Mesendoderm (in vitro differentiated cells): Measurements from ENCODE around the gene SRPK2.
"Not testable (repeated sequence)": the region's sequence is repeated elsewhere in the genome, so short reads cannot be mapped to it uniquely, and the experiment has no call there.

ENCODE experiments used
- DNase-seq: peaks from one replicate; pipeline ENCODE4 v3.0.0; 2013
- H2AK5ac ChIP-seq: 2 replicates; pipeline ENCODE4 v1.6.1; 2013; ENCODE audit warnings: low read length, inconsistent platforms
- H2BK120ac ChIP-seq: 2 replicates; pipeline ENCODE4 v1.6.1; 2013; ENCODE audit warnings: low read depth, mild to moderate bottlenecking, low read length, moderate library complexity, mixed read lengths
- H2BK15ac ChIP-seq: replicated peaks from 2 replicates; pipeline ENCODE4 v1.6.1; 2013; ENCODE audit warnings: low read depth, mild to moderate bottlenecking, moderate library complexity
- H2BK5ac ChIP-seq: 2 replicates; pipeline ENCODE4 v1.6.1; 2013; ENCODE audit warnings: low read length, inconsistent platforms
- H3K18ac ChIP-seq: 2 replicates; pipeline ENCODE4 v1.6.1; 2013; ENCODE audit warnings: mild to moderate bottlenecking, low read length, mixed read lengths
- H3K23ac ChIP-seq: one replicate; pipeline ENCODE4 v1.6.1; 2013; ENCODE audit warnings: low read length
- H3K27ac ChIP-seq: 2 replicates; pipeline ENCODE4 v1.5.1; 2013; ENCODE audit warnings: low read depth, mild to moderate bottlenecking, inconsistent platforms, low read length, moderate library complexity
- H3K27me3 ChIP-seq: 2 replicates; pipeline ENCODE4 v1.6.1; 2013; ENCODE audit warnings: low read length, control low read depth, mild to moderate bottlenecking, inconsistent platforms; ENCODE audit not compliant: insufficient read depth, poor library complexity
- H3K36me3 ChIP-seq: 2 replicates; pipeline ENCODE4 v1.6.1; 2013; ENCODE audit warnings: low read length, inconsistent platforms; ENCODE audit not compliant: control insufficient read depth, insufficient read depth
- H3K4ac ChIP-seq: one replicate; pipeline ENCODE4 v1.6.1; 2013; ENCODE audit warnings: low read depth, mild to moderate bottlenecking, low read length, moderate library complexity
- H3K4me1 ChIP-seq: 2 replicates; pipeline ENCODE4 v1.6.1; 2013; ENCODE audit warnings: low read depth, low read length, inconsistent platforms; ENCODE audit not compliant: control insufficient read depth
- H3K4me2 ChIP-seq: 2 replicates; pipeline ENCODE4 v1.6.1; 2013; ENCODE audit warnings: low read length
- H3K4me3 ChIP-seq: 2 replicates; pipeline ENCODE4 v1.5.1; 2013; ENCODE audit warnings: mild to moderate bottlenecking, low read length
- H3K56ac ChIP-seq: one replicate; pipeline ENCODE4 v1.6.1; 2013; ENCODE audit warnings: low read length
- H3K79me1 ChIP-seq: 2 replicates; pipeline ENCODE4 v1.6.1; 2013; ENCODE audit warnings: low read length, inconsistent platforms
- H3K79me2 ChIP-seq: 2 replicates; pipeline ENCODE4 v1.6.1; 2013; ENCODE audit warnings: mild to moderate bottlenecking, low read length; ENCODE audit not compliant: control insufficient read depth, insufficient read depth
- H3K9ac ChIP-seq: 2 replicates; pipeline ENCODE4 v1.6.1; 2013; ENCODE audit warnings: low read length, inconsistent platforms
- H4K5ac ChIP-seq: one replicate; pipeline ENCODE4 v1.6.1; 2013; ENCODE audit warnings: low read length
- H4K8ac ChIP-seq: one replicate; pipeline ENCODE4 v1.6.1; 2013; ENCODE audit warnings: low read depth, mild to moderate bottlenecking, control low read depth, low read length, moderate library complexity
- WGBS: extraction: QIAGEN DNeasy Blood & Tissue Kit; methylation state at CpG from one replicate; pipeline ENCODE4 v1.1.7; 2013; ENCODE audit warnings: low lambda C conversion rate, missing lambda C conversion rate; ENCODE audit not compliant: insufficient coverage; ENCODE audit errors: extremely low coverage; 5-methylcytosine and 5-hydroxymethylcytosine counted together

The SRPK2 gene

GRCh38 chr7:105267244-105267643, 121.5 kb downstream of the SRPK2 start:
- no peak overlapping the region for H3K9ac ChIP-seq
- no peak overlapping the region for H3K4ac ChIP-seq
- H4K8ac ChIP-seq = no peak overlapping the region
- H3K4me2 ChIP-seq = no peak overlapping the region
- no peak overlapping the region for H2BK15ac ChIP-seq
- H3K4me3 ChIP-seq = no peak overlapping the region
- no peaks in the 10 kb centered on the region for H3K36me3 ChIP-seq
- peaks cover 3% of the 10 kb centered on the region for H3K79me2 ChIP-seq
- no peaks in the 10 kb centered on the region for H3K27me3 ChIP-seq
- H3K79me1 ChIP-seq = peaks cover 10% of the 10 kb centered on the region
- WGBS = no CpG with 5 or more reads among the region's 1 CpG
- H2BK5ac ChIP-seq = no peak overlapping the region
- peaks cover 5% of the 10 kb centered on the region for H3K4me1 ChIP-seq
- H2AK5ac ChIP-seq = no peak overlapping the region
- H3K18ac ChIP-seq = no peak overlapping the region
- H3K23ac ChIP-seq = no peak overlapping the region
- no peak overlapping the region for H3K56ac ChIP-seq
- no peak overlapping the region for H2BK120ac ChIP-seq
- H4K5ac ChIP-seq = no peak overlapping the region
- no peak overlapping the region for H3K27ac ChIP-seq
- no peak for DNase-seq

GRCh38 chr7:105264707-105265106, 124.0 kb downstream of the SRPK2 start:
- Histone ChIP-seq H3K79me2 (peaks cover 2% of the 10 kb centered on the region), H2BK120ac (no peak overlapping the region), H3K36me3 (no peaks in the 10 kb centered on the region), H4K5ac (no peak overlapping the region), H3K23ac (no peak overlapping the region), H2BK5ac (no peak overlapping the region), H3K4ac (no peak overlapping the region), H2BK15ac (no peak overlapping the region), H4K8ac (no peak overlapping the region), H3K18ac (no peak overlapping the region), H3K4me3 (no peak overlapping the region), H3K4me1 (peaks cover 7% of the 10 kb centered on the region), H3K9ac (no peak overlapping the region), H3K4me2 (no peak overlapping the region), H3K79me1 (peaks cover 6% of the 10 kb centered on the region), H3K56ac (no peak overlapping the region), H3K27me3 (no peaks in the 10 kb centered on the region), H3K27ac (no peak overlapping the region), H2AK5ac (no peak overlapping the region)
- no peak for DNase-seq
- WGBS = no CpG with 5 or more reads among the region's 1 CpG

GRCh38 chr7:105261689-105262088, 127.0 kb downstream of the SRPK2 start:
- Histone ChIP-seq H2BK15ac (no peak overlapping the region), H2BK120ac (no peak overlapping the region), H4K8ac (no peak overlapping the region), H3K79me1 (peaks cover 6% of the 10 kb centered on the region), H3K4me3 (no peak overlapping the region), H3K23ac (no peak overlapping the region), H3K18ac (no peak overlapping the region), H3K56ac (peak overlapping the region; percentile 15), H3K79me2 (peaks cover 2% of the 10 kb centered on the region), H3K4me2 (no peak overlapping the region), H2BK5ac (no peak overlapping the region), H3K4me1 (peaks cover 4% of the 10 kb centered on the region), H2AK5ac (no peak overlapping the region), H3K4ac (no peak overlapping the region), H3K27ac (no peak overlapping the region), H3K36me3 (no peaks in the 10 kb centered on the region), H3K27me3 (no peaks in the 10 kb centered on the region), H4K5ac (no peak overlapping the region), H3K9ac (no peak overlapping the region)
- peak; percentile 46 for DNase-seq
- WGBS = no CpG with 5 or more reads among the region's 2 CpGs

GRCh38 chr7:105260201-105260871, 128.4 kb downstream of the SRPK2 start:
- not testable (repeated sequence) for H3K23ac ChIP-seq, H4K5ac ChIP-seq, H2AK5ac ChIP-seq

GRCh38 chr7:105258919-105259318, 129.8 kb downstream of the SRPK2 start:
- H2AK5ac ChIP-seq, H3K4me1 ChIP-seq, H2BK5ac ChIP-seq, H4K5ac ChIP-seq, H3K36me3 ChIP-seq, H3K4me3 ChIP-seq, H3K4ac ChIP-seq, H3K56ac ChIP-seq, H4K8ac ChIP-seq, DNase-seq, H2BK120ac ChIP-seq, H3K27ac ChIP-seq, H3K9ac ChIP-seq, H3K23ac ChIP-seq, H3K79me2 ChIP-seq, H2BK15ac ChIP-seq, H3K79me1 ChIP-seq, H3K27me3 ChIP-seq, H3K4me2 ChIP-seq, H3K18ac ChIP-seq: not testable (repeated sequence)

More at GRCh38 chr7:105260201-105260871, 128.4 kb downstream of the SRPK2 start:
- not testable (repeated sequence) for H3K27ac ChIP-seq, H3K56ac ChIP-seq, H3K4ac ChIP-seq, H2BK120ac ChIP-seq, H3K4me1 ChIP-seq, H2BK15ac ChIP-seq, H2BK5ac ChIP-seq, H3K36me3 ChIP-seq, H3K79me1 ChIP-seq, H3K79me2 ChIP-seq, H3K9ac ChIP-seq, H3K18ac ChIP-seq, H3K4me2 ChIP-seq, H3K27me3 ChIP-seq, H3K4me3 ChIP-seq, H4K8ac ChIP-seq, DNase-seq
- no CpG with 5 or more reads among the region's 2 CpGs for WGBS

GRCh38 chr7:105257338-105257737, 131.4 kb downstream of the SRPK2 start:
- Histone ChIP-seq H4K8ac (no peak overlapping the region), H3K4ac (no peak overlapping the region), H3K4me1 (peaks cover 4% of the 10 kb centered on the region), H3K36me3 (no peaks in the 10 kb centered on the region), H3K9ac (no peak overlapping the region), H2BK15ac (no peak overlapping the region), H2AK5ac (no peak overlapping the region), H4K5ac (no peak overlapping the region), H3K23ac (no peak overlapping the region), H3K4me3 (no peak overlapping the region), H3K27me3 (no peaks in the 10 kb centered on the region), H3K27ac (no peak overlapping the region), H3K56ac (no peak overlapping the region), H3K79me2 (peaks cover 6% of the 10 kb centered on the region), H3K4me2 (no peak overlapping the region), H3K79me1 (peaks cover 7% of the 10 kb centered on the region), H2BK5ac (no peak overlapping the region), H3K18ac (no peak overlapping the region), H2BK120ac (no peak overlapping the region)
- DNase-seq = no peak
- WGBS = no CpG with 5 or more reads among the region's 1 CpG
